IMR-90 (cell line): Measurements from ENCODE around the gene OR5M10. TPM values are rescaled to one million over a fixed set of nuclear protein-coding genes. Genes with fewer than 3 reads are reported as not detected.

ENCODE experiments used
- ATAC-seq: fragments of 200-7000 bp; cut with Tn5 transposase; 2 replicates; pipeline ENCODE4 v1.9.1; 2020; ENCODE audit warnings: low read depth, mild to moderate bottlenecking, moderate library complexity
- BruUV-seq: library from RNA; stranded (reverse); fragments of 400-500 nt; replicated peaks from 2 replicates; lab custom pipeline; 2021; lab: Mats Ljungman, UMichigan
- CTCF ChIA-PET: fragments of 300-600 bp; formaldehyde crosslinking; extraction: SDS; loops from one replicate; lab custom pipeline; 2021; ENCODE audit warnings: antibody characterized with exemption; lab: Yijun Ruan, JAX
- POLR2A ChIA-PET: fragments of 300-600 bp; sonication (Branson Sonifier 250); formaldehyde crosslinking; loops from one replicate; lab custom pipeline; 2022; ENCODE audit warnings: antibody characterized with exemption; ENCODE audit not compliant: unreplicated experiment; lab: Charles Lee
- DNase-seq: peaks from one replicate; pipeline ENCODE4 v3.0.0; 2013
- H2AFZ ChIP-seq: replicated peaks from 2 replicates; pipeline ENCODE3; 2013; ENCODE audit warnings: low read length, mild to moderate bottlenecking; ENCODE audit not compliant: poor library complexity
- H2AK5ac ChIP-seq: 2 replicates; pipeline ENCODE4 v1.6.1; 2013; ENCODE audit warnings: low read depth, low read length, inconsistent platforms
- H2AK9ac ChIP-seq: replicated peaks from 2 replicates; pipeline ENCODE3; 2013; ENCODE audit warnings: mild to moderate bottlenecking, low read depth, low read length, moderate library complexity; ENCODE audit not compliant: poor library complexity
- H2BK120ac ChIP-seq: 2 replicates; pipeline ENCODE4 v1.6.1; 2013; ENCODE audit warnings: low read depth, low read length, inconsistent platforms
- H2BK15ac ChIP-seq: 3 replicates; pipeline ENCODE4 v1.6.1; 2013; ENCODE audit warnings: low read depth, low read length, inconsistent platforms
- H2BK20ac ChIP-seq: 2 replicates; pipeline ENCODE4 v1.6.1; 2013; ENCODE audit warnings: low read depth, mild to moderate bottlenecking, inconsistent platforms, low read length, moderate library complexity
- H2BK5ac ChIP-seq: 2 replicates; pipeline ENCODE4 v1.6.1; 2013; ENCODE audit warnings: mild to moderate bottlenecking, low read depth, low read length, inconsistent platforms; ENCODE audit not compliant: poor library complexity, severe bottlenecking
- H3K14ac ChIP-seq: replicated peaks from 2 replicates; pipeline ENCODE4 v1.6.1; 2013; ENCODE audit warnings: low read depth, low read length, inconsistent platforms
- H3K18ac ChIP-seq: 2 replicates; pipeline ENCODE4 v1.6.1; 2013; ENCODE audit warnings: low read depth, low read length, control low read depth
- H3K23ac ChIP-seq: 2 replicates; pipeline ENCODE4 v1.6.1; 2013; ENCODE audit warnings: low read depth, low read length, inconsistent platforms
- H3K27ac ChIP-seq: 2 replicates; pipeline ENCODE4 v1.5.1; 2013; ENCODE audit warnings: mild to moderate bottlenecking, control low read depth, low read length; ENCODE audit not compliant: insufficient read depth
- H3K27me3 ChIP-seq: 2 replicates; pipeline ENCODE4 v1.6.1; 2013; ENCODE audit warnings: low read length; ENCODE audit not compliant: control insufficient read depth, insufficient read depth
- H3K36me3 ChIP-seq: 2 replicates; pipeline ENCODE4 v1.6.1; 2013; ENCODE audit warnings: low read length, mixed read lengths; ENCODE audit not compliant: control insufficient read depth, insufficient read depth
- H3K4ac ChIP-seq: 2 replicates; pipeline ENCODE4 v1.6.1; 2013; ENCODE audit warnings: low read depth, low read length, inconsistent platforms
- H3K4me1 ChIP-seq: 2 replicates; pipeline ENCODE4 v1.6.1; 2013; ENCODE audit warnings: low read length, mixed read lengths; ENCODE audit not compliant: control insufficient read depth, insufficient read depth
- H3K4me2 ChIP-seq: 2 replicates; pipeline ENCODE4 v1.6.1; 2013; ENCODE audit warnings: low read depth, mild to moderate bottlenecking, control low read depth, low read length, moderate library complexity
- H3K4me3 ChIP-seq: 2 replicates; pipeline ENCODE4 v1.5.1; 2013; ENCODE audit warnings: low read depth, mild to moderate bottlenecking, control low read depth, low read length, moderate library complexity; ENCODE audit not compliant: insufficient read depth
- H3K56ac ChIP-seq: 2 replicates; pipeline ENCODE4 v1.6.1; 2013; ENCODE audit warnings: low read length, inconsistent platforms; ENCODE audit not compliant: insufficient read depth; ENCODE audit errors: extremely low read depth
- H3K79me1 ChIP-seq, 2 experiments: 2 replicates each; pipeline ENCODE4 v1.6.1; 2013; ENCODE audit warnings: low read length in 2 of 2, inconsistent platforms in 1 of 2, low read depth in 1 of 2
- H3K9ac ChIP-seq: 2 replicates; pipeline ENCODE4 v1.6.1; 2013; ENCODE audit warnings: low read depth, low read length, control low read depth
- H3K9me1 ChIP-seq: 2 replicates; pipeline ENCODE4 v1.6.1; 2013; ENCODE audit warnings: low read length, inconsistent platforms; ENCODE audit not compliant: insufficient read depth
- H3K9me3 ChIP-seq: 2 replicates; pipeline ENCODE4 v1.6.1; 2013; ENCODE audit warnings: low read length; ENCODE audit not compliant: control insufficient read depth, insufficient read depth
- H4K20me1 ChIP-seq: 2 replicates; pipeline ENCODE4 v1.6.1; 2013; ENCODE audit warnings: low read length, inconsistent platforms; ENCODE audit not compliant: insufficient read depth
- H4K5ac ChIP-seq: 2 replicates; pipeline ENCODE4 v1.6.1; 2013; ENCODE audit warnings: mild to moderate bottlenecking, low read depth, low read length, control low read depth
- H4K8ac ChIP-seq, 2 experiments: 2 replicates each; pipeline ENCODE4 v1.6.1; 2013; ENCODE audit warnings: low read depth in 2 of 2, low read length in 2 of 2, control low read depth in 1 of 2, inconsistent platforms in 1 of 2
- H4K91ac ChIP-seq: 2 replicates; pipeline ENCODE4 v1.6.1; 2013; ENCODE audit warnings: low read depth, low read length, inconsistent platforms; ENCODE audit not compliant: insufficient read depth
- BHLHE40 ChIP-seq: fragments of 150-350 bp; IDR thresholded peaks from 2 replicates; pipeline ENCODE4 v1.6.1; 2016; ENCODE audit warnings: mild to moderate bottlenecking, low read depth, low read length
- CEBPB ChIP-seq: IDR thresholded peaks from 2 replicates; pipeline ENCODE4 v1.6.1; 2012; ENCODE audit warnings: low read depth, low read length, improper control_type of control experiment
- CHD1 ChIP-seq: IDR thresholded peaks from 2 replicates; pipeline ENCODE4 v1.6.1; 2012; ENCODE audit warnings: low read depth, low read length, improper control_type of control experiment
- CTCF ChIP-seq: conservative IDR thresholded peaks from 2 replicates; pipeline ENCODE4 v1.5.1; 2012; ENCODE audit warnings: mild to moderate bottlenecking, low read depth, low read length, improper control_type of control experiment
- FOS ChIP-seq: fragments of 150-350 bp; IDR thresholded peaks from 2 replicates; pipeline ENCODE4 v1.6.1; 2016; ENCODE audit warnings: low read depth, low read length
- MAFK ChIP-seq: IDR thresholded peaks from 2 replicates; pipeline ENCODE4 v1.6.1; 2012; ENCODE audit warnings: low read depth, low read length, improper control_type of control experiment
- MAZ ChIP-seq: IDR thresholded peaks from 2 replicates; pipeline ENCODE4 v1.6.1; 2012; ENCODE audit warnings: low read depth, mild to moderate bottlenecking, low read length, improper control_type of control experiment, moderate library complexity, borderline replicate concordance
- MXI1 ChIP-seq: IDR thresholded peaks from 2 replicates; pipeline ENCODE4 v1.6.1; 2012; ENCODE audit warnings: low read depth, mild to moderate bottlenecking, low read length, moderate library complexity, borderline replicate concordance
- NFE2L2 ChIP-seq: fragments of 150-350 bp; IDR thresholded peaks from 2 replicates; pipeline ENCODE4 v1.6.1; 2016; ENCODE audit warnings: low read depth, mild to moderate bottlenecking, low read length
- POLR2A ChIP-seq: IDR thresholded peaks from 2 replicates; pipeline ENCODE4 v1.6.1; 2012; ENCODE audit warnings: mild to moderate bottlenecking, low read depth, low read length
- RAD21 ChIP-seq: IDR thresholded peaks from 2 replicates; pipeline ENCODE4 v1.6.1; 2012; ENCODE audit warnings: low read length, improper control_type of control experiment
- RCOR1 ChIP-seq: IDR thresholded peaks from 2 replicates; pipeline ENCODE4 v1.6.1; 2012; ENCODE audit warnings: mild to moderate bottlenecking, low read length, improper control_type of control experiment; ENCODE audit not compliant: insufficient replicate concordance
- RFX5 ChIP-seq: IDR thresholded peaks from 2 replicates; pipeline ENCODE4 v1.8.0; 2012; ENCODE audit warnings: low read depth, mild to moderate bottlenecking, low read length, moderate library complexity
- SMC3 ChIP-seq: fragments of 150-350 bp; IDR thresholded peaks from 2 replicates; pipeline ENCODE4 v1.6.1; 2016; ENCODE audit warnings: low read depth, mild to moderate bottlenecking, antibody characterized with exemption, low read length, moderate library complexity
- USF2 ChIP-seq: fragments of 150-350 bp; IDR thresholded peaks from 2 replicates; pipeline ENCODE4 v1.6.1; 2017; ENCODE audit warnings: mild to moderate bottlenecking, antibody characterized with exemption, low read length, low read depth
- WGBS, 2 experiments: methylation state at CpG; one replicate each; pipeline versions ENCODE4 v1.1.5 to v1.1.7; 2013; ENCODE audit warnings: missing lambda C conversion rate in 2 of 2; ENCODE audit not compliant: insufficient read length in 1 of 2; ENCODE audit errors: extremely low coverage in 2 of 2; 5-methylcytosine and 5-hydroxymethylcytosine counted together
- dilution Hi-C: fragments of 300-500 bp; cut with HindIII; formaldehyde crosslinking; loops from one replicate; pipeline ENCODE4 v1.14.3; 2018; ENCODE audit warnings: low sequenced_read_pairs; ENCODE audit not compliant: unreplicated experiment
- in situ Hi-C: fragments of 300-500 bp; cut with MboI; formaldehyde crosslinking; loops from 3 replicates; pipeline ENCODE4 v1.14.3; 2019; ENCODE audit warnings: low sequenced_read_pairs, inconsistent platforms, mixed read lengths
- intact Hi-C: fragments of 100-400 bp; cut with micrococcal nuclease; formaldehyde crosslinking; loops from 2 replicates; pipeline ENCODE4 v1.10.0; 2022
- polyA plus RNA-seq, 3 experiments: library from polyadenylated mRNA; depleted of rRNA; stranded (reverse); fragments of >200 nt; gene quantifications; 2 replicates each; pipeline ENCODE4 v1.2.3, GENCODE V29; 2012; ENCODE audit warnings: low replicate concordance in 1 of 3
- total RNA-seq: library from RNA; depleted of rRNA; stranded (reverse); fragments of >200 nt; gene quantifications from 2 replicates; pipeline ENCODE4 v1.2.3, GENCODE V29; 2012
- TF ChIP-seq, protein P1 (sequence below): fragments of 150-350 bp; IDR thresholded peaks from 2 replicates; pipeline ENCODE4 v1.6.1; 2016; ENCODE audit warnings: low read depth, mild to moderate bottlenecking, low read length, moderate library complexity, borderline replicate concordance

OR5M10 gene
- total and polyA plus RNA-seq, 2 of the 4 experiments (the other 2 are of a cell fraction): not detected

DNA sequence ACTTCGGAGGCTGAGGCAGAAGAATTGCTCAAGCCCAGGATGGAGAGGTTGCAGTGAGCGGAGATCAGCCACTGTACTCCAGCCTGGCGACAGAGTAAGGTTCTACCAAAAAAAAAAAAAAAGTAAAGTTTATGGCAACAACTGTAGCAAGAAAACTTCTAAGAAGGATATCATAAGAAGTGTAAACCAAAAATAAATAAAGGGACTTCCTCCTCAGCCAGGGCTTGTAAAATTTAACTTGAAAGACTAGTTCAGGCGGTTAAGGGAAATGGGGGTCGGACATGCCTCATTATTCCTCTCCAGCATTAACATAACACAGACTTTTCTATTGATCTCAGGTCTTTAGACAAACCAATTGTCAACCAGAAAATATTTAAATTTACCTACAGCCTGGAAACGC is 32.0 kb downstream of the OR5M10 start:
- Histone ChIP-seq H3K23ac (no peak overlapping the region), H3K4me1 (no peaks in the 10 kb centered on the region), H4K91ac (no peak overlapping the region), H3K27me3 (no peaks in the 10 kb centered on the region), H3K9me1 (no peaks in the 10 kb centered on the region), H4K8ac (no peak overlapping the region), H3K79me1 (no peaks in the 10 kb centered on the region), H4K20me1 (no peaks in the 10 kb centered on the region), H3K56ac (no peak overlapping the region), H2BK20ac (no peak overlapping the region), H2AK9ac (no peak overlapping the region), H3K9ac (no peak overlapping the region), H3K36me3 (no peaks in the 10 kb centered on the region), H4K5ac (no peak overlapping the region), H2AK5ac (no peak overlapping the region), H3K4ac (no peak overlapping the region), H3K14ac (no peak overlapping the region), H2BK120ac (no peak overlapping the region), H3K4me3 (no peak overlapping the region), H3K4me2 (no peak overlapping the region), H3K9me3 (peaks cover 8% of the 10 kb centered on the region), H3K18ac (no peak overlapping the region), H2AFZ (no peak overlapping the region), H2BK15ac (no peak overlapping the region), H2BK5ac (no peak overlapping the region), H3K27ac (no peak overlapping the region)
- dilution Hi-C loops: no loop called here
- no peak for TF ChIP-seq MXI1
- no peak for TF ChIP-seq FOS
- TF ChIP-seq RCOR1: no peak
- no peak for TF ChIP-seq MAFK
- no peak for TF ChIP-seq USF2
- no peak for TF ChIP-seq CTCF
- TF ChIP-seq CEBPB: no peak
- no peak for TF ChIP-seq CHD1
- TF ChIP-seq MAZ: no peak
- TF ChIP-seq, protein P1, sequence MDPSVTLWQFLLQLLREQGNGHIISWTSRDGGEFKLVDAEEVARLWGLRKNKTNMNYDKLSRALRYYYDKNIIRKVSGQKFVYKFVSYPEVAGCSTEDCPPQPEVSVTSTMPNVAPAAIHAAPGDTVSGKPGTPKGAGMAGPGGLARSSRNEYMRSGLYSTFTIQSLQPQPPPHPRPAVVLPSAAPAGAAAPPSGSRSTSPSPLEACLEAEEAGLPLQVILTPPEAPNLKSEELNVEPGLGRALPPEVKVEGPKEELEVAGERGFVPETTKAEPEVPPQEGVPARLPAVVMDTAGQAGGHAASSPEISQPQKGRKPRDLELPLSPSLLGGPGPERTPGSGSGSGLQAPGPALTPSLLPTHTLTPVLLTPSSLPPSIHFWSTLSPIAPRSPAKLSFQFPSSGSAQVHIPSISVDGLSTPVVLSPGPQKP: no peak
- TF ChIP-seq BHLHE40: no peak
- TF ChIP-seq POLR2A: no peak
- no peak for TF ChIP-seq RFX5
- TF ChIP-seq SMC3: no peak
- no peak for TF ChIP-seq RAD21
- TF ChIP-seq NFE2L2: no peak
- intact Hi-C loops: no loop called here
- WGBS, 2 experiments: no CpG with 5 or more reads among the region's 6 CpGs
- DNase-seq: no peak
- ATAC-seq: no peak
- ChIA-PET POLR2A (no interaction called here), CTCF (no interaction called here)
- in situ Hi-C loops: no loop called here
- BruUV-seq: no TSS peak
